Duodenal mucosa (tissue), 2 donors: ENCODE results near the gene MYBPC2.
"Not testable (repeated sequence)": the region's sequence is repeated elsewhere in the genome, so short reads cannot be mapped to it uniquely, and the experiment has no call there.

ENCODE experiments used
- H3K27ac ChIP-seq: one replicate; pipeline ENCODE4 v1.7.0; 2013; ENCODE audit warnings: low read depth, low read length
- H3K27me3 ChIP-seq, 2 donors: one replicate each; pipeline ENCODE4 v1.7.0; 2013; ENCODE audit warnings: low read length in 2 of 2, control low read depth in 1 of 2; ENCODE audit not compliant: insufficient read depth in 2 of 2, control insufficient read depth in 1 of 2
- H3K36me3 ChIP-seq, 2 donors: one replicate each; pipeline ENCODE4 v1.7.0; 2013; ENCODE audit warnings: low read length in 2 of 2, control low read depth in 1 of 2; ENCODE audit not compliant: insufficient read depth in 2 of 2, control insufficient read depth in 1 of 2
- H3K4me1 ChIP-seq, 2 donors: one replicate each; pipeline ENCODE4 v1.7.0; 2013; ENCODE audit warnings: low read length in 2 of 2, control low read depth in 1 of 2; ENCODE audit not compliant: insufficient read depth in 2 of 2, control insufficient read depth in 1 of 2
- H3K4me3 ChIP-seq, 2 donors: one replicate each; pipeline ENCODE4 v1.7.0; 2013; ENCODE audit warnings: low read length in 2 of 2, low read depth in 1 of 2
- H3K9ac ChIP-seq, 2 donors: one replicate each; pipeline ENCODE4 v1.7.0; 2013; ENCODE audit warnings: low read length in 2 of 2, low read depth in 1 of 2
- H3K9me3 ChIP-seq, 2 donors: one replicate each; pipeline ENCODE4 v1.7.0; 2013; ENCODE audit warnings: low read length in 2 of 2, control low read depth in 1 of 2; ENCODE audit not compliant: control insufficient read depth in 1 of 2

Gene MYBPC2

GRCh38 chr19:50439130-50439529, 6.4 kb downstream of the MYBPC2 start:
- not testable (repeated sequence) for H3K9me3 ChIP-seq, H3K4me1 ChIP-seq, H3K27me3 ChIP-seq, H3K27ac ChIP-seq, H3K36me3 ChIP-seq, H3K4me3 ChIP-seq, H3K9ac ChIP-seq

- Histone ChIP-seq H3K27me3 (no peaks in the 10 kb centered on the region), H3K36me3 (no peaks in the 10 kb centered on the region), H3K4me3 (no peak overlapping the region), H3K9ac (no peak overlapping the region), H3K9me3 (no peaks in the 10 kb centered on the region), H3K4me1 (no peaks in the 10 kb centered on the region), H3K27ac (no peak overlapping the region)
These were observed 11.4 kb downstream of the MYBPC2 start for GRCh38 chr19:50444059-50444458.

GRCh38 chr19:50447053-50447452, 14.4 kb downstream of the MYBPC2 start:
- no peaks in the 10 kb centered on the region for H3K36me3 ChIP-seq
- H3K27me3 ChIP-seq = peaks cover 0 to 7% of the 10 kb centered on the region in 2 donors
- H3K9me3 ChIP-seq = no peaks in the 10 kb centered on the region
- no peak overlapping the region for H3K9ac ChIP-seq
- H3K4me1 ChIP-seq = no peaks in the 10 kb centered on the region
- H3K4me3 ChIP-seq = no peak overlapping the region
- H3K27ac ChIP-seq = no peak overlapping the region

GRCh38 chr19:50447750-50448149, 15.1 kb downstream of the MYBPC2 start:
- Histone ChIP-seq H3K36me3 (no peaks in the 10 kb centered on the region), H3K4me3 (no peak overlapping the region), H3K4me1 (no peaks in the 10 kb centered on the region), H3K9ac (no peak overlapping the region), H3K27me3 (peaks cover 0 to 7% of the 10 kb centered on the region in 2 donors), H3K27ac (no peak overlapping the region), H3K9me3 (no peaks in the 10 kb centered on the region)

- Histone ChIP-seq H3K4me3 (no peak overlapping the region), H3K27me3 (peaks cover 0 to 7% of the 10 kb centered on the region in 2 donors), H3K9me3 (no peaks in the 10 kb centered on the region), H3K27ac (no peak overlapping the region), H3K36me3 (no peaks in the 10 kb centered on the region), H3K4me1 (no peaks in the 10 kb centered on the region), H3K9ac (no peak overlapping the region)
These were observed 16.7 kb downstream of the MYBPC2 start for GRCh38 chr19:50449236-50449899.

GRCh38 chr19:50450369-50451222, 17.9 kb downstream of the MYBPC2 start:
- Histone ChIP-seq H3K9ac (no peak overlapping the region), H3K4me1 (no peaks in the 10 kb centered on the region), H3K27ac (no peak overlapping the region), H3K36me3 (no peaks in the 10 kb centered on the region), H3K27me3 (peaks cover 0 to 7% of the 10 kb centered on the region in 2 donors), H3K4me3 (no peak overlapping the region), H3K9me3 (no peaks in the 10 kb centered on the region)

GRCh38 chr19:50451223-50451534, 18.5 kb downstream of the MYBPC2 start:
- Histone ChIP-seq H3K9me3 (no peaks in the 10 kb centered on the region), H3K4me3 (no peak overlapping the region), H3K27me3 (peaks cover 0 to 7% of the 10 kb centered on the region in 2 donors), H3K36me3 (no peaks in the 10 kb centered on the region), H3K4me1 (no peaks in the 10 kb centered on the region), H3K9ac (no peak overlapping the region), H3K27ac (no peak overlapping the region)

- no peaks in the 10 kb centered on the region for H3K36me3 ChIP-seq
- peaks cover 9 to 17% of the 10 kb centered on the region in 2 donors for H3K27me3 ChIP-seq
- H3K4me1 ChIP-seq = no peaks in the 10 kb centered on the region
- H3K9ac ChIP-seq = no peak overlapping the region
- no peak overlapping the region for H3K27ac ChIP-seq
- H3K4me3 ChIP-seq = no peak overlapping the region
- H3K9me3 ChIP-seq = no peaks in the 10 kb centered on the region
These were observed 20.6 kb downstream of the MYBPC2 start for GRCh38 chr19:50453243-50453642.

GRCh38 chr19:50455992-50456391, 23.3 kb downstream of the MYBPC2 start:
- Histone ChIP-seq H3K27ac (no peak overlapping the region), H3K27me3 (peaks cover 9 to 14% of the 10 kb centered on the region in 2 donors), H3K9me3 (no peaks in the 10 kb centered on the region), H3K4me3 (no peak overlapping the region), H3K9ac (no peak overlapping the region), H3K36me3 (no peaks in the 10 kb centered on the region), H3K4me1 (no peaks in the 10 kb centered on the region)

- no peak overlapping the region for H3K9ac ChIP-seq
- no peak overlapping the region for H3K27ac ChIP-seq
- no peaks in the 10 kb centered on the region for H3K9me3 ChIP-seq
- peaks cover 9 to 12% of the 10 kb centered on the region in 2 donors for H3K27me3 ChIP-seq
- no peaks in the 10 kb centered on the region for H3K4me1 ChIP-seq
- no peak overlapping the region for H3K4me3 ChIP-seq
- H3K36me3 ChIP-seq = no peaks in the 10 kb centered on the region
These were observed 24.6 kb downstream of the MYBPC2 start for GRCh38 chr19:50457300-50457699.
